Large intestine (tissue), 3 donors: Measurements from ENCODE around the gene S1PR2. TPM values are rescaled to one million over a fixed set of nuclear protein-coding genes. Genes with fewer than 3 reads are reported as not detected.
"Not testable (repeated sequence)": the region's sequence is repeated elsewhere in the genome, so short reads cannot be mapped to it uniquely, and the experiment has no call there.

Experiments used
- DNase-seq, 2 donors: peaks; one replicate each; pipeline versions ENCODE4 v3.0.0 to v3.0.0-alpha.2; 2013
- H3K27ac ChIP-seq: one replicate; pipeline ENCODE4 v1.5.1; 2013; ENCODE audit warnings: low read length
- H3K27me3 ChIP-seq: 2 replicates; pipeline ENCODE4 v1.6.1; 2013; ENCODE audit warnings: low read length; ENCODE audit not compliant: control insufficient read depth, insufficient read depth
- H3K36me3 ChIP-seq: 2 replicates; pipeline ENCODE4 v1.6.1; 2013; ENCODE audit warnings: low read length; ENCODE audit not compliant: control insufficient read depth, insufficient read depth
- H3K4me1 ChIP-seq: one replicate; pipeline ENCODE4 v1.6.1; 2013; ENCODE audit warnings: low read length; ENCODE audit not compliant: control insufficient read depth, insufficient read depth
- H3K4me3 ChIP-seq: one replicate; pipeline ENCODE4 v1.5.1; 2013; ENCODE audit warnings: low read length
- H3K9me3 ChIP-seq: one replicate; pipeline ENCODE4 v1.6.1; 2013; ENCODE audit warnings: mild to moderate bottlenecking, low read depth, low read length, moderate library complexity; ENCODE audit not compliant: control insufficient read depth
- WGBS: methylation state at CpG from one replicate; pipeline ENCODE4 v1.1.5; 2013; ENCODE audit warnings: low lambda C conversion rate; ENCODE audit not compliant: insufficient coverage; 5-methylcytosine and 5-hydroxymethylcytosine counted together
- polyA plus RNA-seq: library from polyadenylated mRNA; unstranded; fragments of 120-200 nt; gene quantifications from one replicate; pipeline ENCODE4 v1.2.1, GENCODE V29; 2013

The S1PR2 gene
- polyA plus RNA-seq, 1 donor, result 4.4 TPM

GRCh38 chr19:10254244-10254643, 23.1 kb upstream of the S1PR2 start:
- Histone ChIP-seq H3K4me3 (no peak overlapping the region), H3K36me3 (peaks cover 36% of the 10 kb centered on the region), H3K27ac (no peak overlapping the region), H3K9me3 (no peaks in the 10 kb centered on the region), H3K27me3 (no peaks in the 10 kb centered on the region), H3K4me1 (peaks cover 6% of the 10 kb centered on the region)
- WGBS, result no CpG with 5 or more reads among the region's 3 CpGs
- DNase-seq, result no peak

GRCh38 chr19:10252707-10253106, 21.6 kb upstream of the S1PR2 start:
- Histone ChIP-seq H3K4me1 (peaks cover 6% of the 10 kb centered on the region), H3K36me3 (peaks cover 24% of the 10 kb centered on the region), H3K27ac (peak overlapping the region; percentile 73), H3K9me3 (no peaks in the 10 kb centered on the region), H3K27me3 (no peaks in the 10 kb centered on the region), H3K4me3 (peak overlapping the region; percentile 100)
- WGBS, result no CpG with 5 or more reads among the region's 8 CpGs
- no peak for DNase-seq

GRCh38 chr19:10251792-10252694, 20.9 kb upstream of the S1PR2 start, which contains the start of gene MRPL4:
Gene MRPL4 (plus strand): TSS chr19:10252214. CDS start chr19:10252254, 40 bp downstream.
- peak; percentile 98 to 99 for DNase-seq
- WGBS, result no CpG with 5 or more reads among the region's 77 CpGs
- Histone ChIP-seq H3K9me3 (no peaks in the 10 kb centered on the region), H3K4me1 (peaks cover 6% of the 10 kb centered on the region), H3K36me3 (peaks cover 17% of the 10 kb centered on the region), H3K27ac (peak within 1 kb of the TSS; percentile 73), H3K27me3 (no peaks in the 10 kb centered on the region), H3K4me3 (peak within 1 kb of the TSS; percentile 100)

- H3K4me3 ChIP-seq, result no peak overlapping the region
- no CpG with 5 or more reads among the region's 6 CpGs for WGBS
- H3K9me3 ChIP-seq, result no peaks in the 10 kb centered on the region
- no peaks in the 10 kb centered on the region for H3K36me3 ChIP-seq
- H3K27me3 ChIP-seq, result no peaks in the 10 kb centered on the region
- peaks cover 2% of the 10 kb centered on the region for H3K4me1 ChIP-seq
- DNase-seq, result no peak
- no peak overlapping the region for H3K27ac ChIP-seq
Observed at GRCh38 chr19:10246511-10246910, 15.4 kb upstream of the S1PR2 start.

- Histone ChIP-seq H3K36me3 (no peaks in the 10 kb centered on the region), H3K4me3 (no peak overlapping the region), H3K4me1 (no peaks in the 10 kb centered on the region), H3K27ac (no peak overlapping the region), H3K27me3 (no peaks in the 10 kb centered on the region), H3K9me3 (no peaks in the 10 kb centered on the region)
- no peak for DNase-seq
- 43% methylated on average over 1 of the region's 9 CpGs for WGBS
Observed at GRCh38 chr19:10245189-10245939, 14.2 kb upstream of the S1PR2 start.

GRCh38 chr19:10243606-10244005, 12.5 kb upstream of the S1PR2 start:
- Histone ChIP-seq H3K27ac (no peak overlapping the region), H3K36me3 (no peaks in the 10 kb centered on the region), H3K9me3 (no peaks in the 10 kb centered on the region), H3K27me3 (no peaks in the 10 kb centered on the region), H3K4me3 (no peak overlapping the region), H3K4me1 (no peaks in the 10 kb centered on the region)
- WGBS, result no CpG with 5 or more reads among the region's 7 CpGs
- no peak for DNase-seq

GRCh38 chr19:10241826-10242449, 10.8 kb upstream of the S1PR2 start:
- no CpG with 5 or more reads among the region's 11 CpGs for WGBS
- H3K27ac ChIP-seq, H3K36me3 ChIP-seq, H3K4me3 ChIP-seq, DNase-seq, H3K4me1 ChIP-seq, H3K9me3 ChIP-seq, H3K27me3 ChIP-seq: not testable (repeated sequence)

- no peaks in the 10 kb centered on the region for H3K36me3 ChIP-seq
- WGBS, result no CpG with 5 or more reads among the region's 12 CpGs
- no peaks in the 10 kb centered on the region for H3K27me3 ChIP-seq
Observed at GRCh38 chr19:10238172-10238783, 7.1 kb upstream of the S1PR2 start.

GRCh38 chr19:10237702-10238101, 6.6 kb upstream of the S1PR2 start:
- no peaks in the 10 kb centered on the region for H3K27me3 ChIP-seq
- no CpG with 5 or more reads among the region's 6 CpGs for WGBS
- peak overlapping the region; percentile 38 for H3K27ac ChIP-seq
- H3K4me1 ChIP-seq, result peaks cover 4% of the 10 kb centered on the region
- DNase-seq, result no peak
- H3K9me3 ChIP-seq, result no peaks in the 10 kb centered on the region
- no peak overlapping the region for H3K4me3 ChIP-seq
- no peaks in the 10 kb centered on the region for H3K36me3 ChIP-seq

More at GRCh38 chr19:10238172-10238783, 7.1 kb upstream of the S1PR2 start:
- Histone ChIP-seq H3K4me1 (peaks cover 4% of the 10 kb centered on the region), H3K27ac (peak overlapping the region; percentile 16), H3K4me3 (no peak overlapping the region), H3K9me3 (no peaks in the 10 kb centered on the region)
- DNase-seq, result peak; percentile 64 to 65

- H3K36me3 ChIP-seq, H3K27me3 ChIP-seq, DNase-seq, H3K4me3 ChIP-seq, H3K9me3 ChIP-seq: not testable (repeated sequence)
- WGBS, result no CpG with 5 or more reads among the region's 7 CpGs
- peaks cover 11% of the 10 kb centered on the region for H3K4me1 ChIP-seq
- peak overlapping the region; percentile 53 for H3K27ac ChIP-seq
Observed at GRCh38 chr19:10235409-10235808, 4.3 kb upstream of the S1PR2 start.
